Natural killer cell (primary cell): ENCODE results near the gene GPSM1. TPM values are rescaled to one million over a fixed set of nuclear protein-coding genes. Genes with fewer than 3 reads are reported as not detected.

Experiments used
- ATAC-seq, 3 donors: fragments of 150-1000 bp in 2 of 3; fragments of 200-7000 bp in 1 of 3; cut with Tn5 transposase; 1 replicate in 1 of 3; 2 replicates in 2 of 3; pipeline ENCODE4 v1.10.0; 2021; ENCODE audit warnings: mild to moderate bottlenecking in 2 of 3, moderate library complexity in 2 of 3
- DNase-seq, 2 donors: peaks; one replicate each; pipeline versions ENCODE4 v3.0.0 to v3.0.0-alpha.2; 2013 to 2021; ENCODE audit warnings: mixed read lengths in 1 of 2
- H3K27ac ChIP-seq: one replicate; pipeline ENCODE4 v1.5.1; 2013; ENCODE audit warnings: mild to moderate bottlenecking, low read length
- H3K27me3 ChIP-seq: one replicate; pipeline ENCODE4 v1.6.1; 2013; ENCODE audit warnings: low read length; ENCODE audit not compliant: control insufficient read depth, insufficient read depth
- H3K36me3 ChIP-seq: one replicate; pipeline ENCODE4 v1.6.1; 2013; ENCODE audit warnings: low read length; ENCODE audit not compliant: control insufficient read depth, insufficient read depth
- H3K4me1 ChIP-seq: one replicate; pipeline ENCODE4 v1.6.1; 2013; ENCODE audit warnings: low read length; ENCODE audit not compliant: control insufficient read depth, insufficient read depth
- H3K4me3 ChIP-seq: one replicate; pipeline ENCODE4 v1.5.1; 2013; ENCODE audit warnings: low read length
- H3K9me3 ChIP-seq: one replicate; pipeline ENCODE4 v1.6.1; 2013; ENCODE audit warnings: low read length; ENCODE audit not compliant: control insufficient read depth, insufficient read depth
- H3K27ac Mint-ChIP-seq, 2 donors: one replicate each; pipeline ENCODE4 v1.8.0; 2022; ENCODE audit warnings: mild to moderate bottlenecking in 2 of 2, mixed read lengths in 2 of 2, moderate library complexity in 1 of 2
- H3K27me3 Mint-ChIP-seq, 2 donors: one replicate each; pipeline ENCODE4 v1.8.0; 2022; ENCODE audit warnings: low read depth in 2 of 2, mixed read lengths in 2 of 2
- H3K36me3 Mint-ChIP-seq: one replicate; pipeline ENCODE4 v1.8.0; 2022; ENCODE audit warnings: mixed read lengths
- H3K4me1 Mint-ChIP-seq, 2 donors: one replicate each; pipeline ENCODE4 v1.8.0; 2022; ENCODE audit warnings: mixed read lengths in 2 of 2
- H3K4me3 Mint-ChIP-seq: one replicate; pipeline ENCODE4 v1.8.0; 2022; ENCODE audit warnings: mild to moderate bottlenecking, moderate library complexity, mixed read lengths
- H3K9me3 Mint-ChIP-seq, 2 donors: one replicate each; pipeline ENCODE4 v1.8.0; 2022; ENCODE audit warnings: mixed read lengths in 2 of 2
- CTCF ChIP-seq: fragments of 200-600 bp; IDR thresholded peaks from one replicate; pipeline ENCODE4 v1.8.0; 2022; ENCODE audit warnings: antibody characterized with exemption
- WGBS: methylation state at CpG from one replicate; pipeline ENCODE4 v1.1.7; 2013; ENCODE audit warnings: missing lambda C conversion rate; ENCODE audit not compliant: insufficient coverage; 5-methylcytosine and 5-hydroxymethylcytosine counted together
- intact Hi-C: fragments of 100-400 bp; cut with micrococcal nuclease; formaldehyde crosslinking; loops from one replicate; pipeline ENCODE4 v1.14.2; 2022
- total RNA-seq, 4 donors: library from RNA; stranded (reverse); fragments of 120-200 nt in 1 of 4; gene quantifications; one replicate each; pipeline versions ENCODE4 v1.2.3 to v1.2.4, GENCODE V29; 2013 to 2022

Gene GPSM1
- total RNA-seq, 3 donors from 2014 or later (not counting 1 experiment from before 2014, with no cell fraction given): 2.6 to 4.2 (median 3.4) TPM

- Histone ChIP-seq H3K4me3 (no peak overlapping the region), H3K36me3 (peaks cover 27% of the 10 kb centered on the region), H3K9me3 (no peaks in the 10 kb centered on the region), H3K27me3 (no peaks in the 10 kb centered on the region), H3K4me1 (peaks cover 11% of the 10 kb centered on the region), H3K27ac (no peak overlapping the region)
- Mint-ChIP-seq H3K27ac (no peak overlapping the region), H3K27me3 (no peaks in the 10 kb centered on the region), H3K4me1 (no peaks in the 10 kb centered on the region), H3K9me3 (no peaks in the 10 kb centered on the region), H3K36me3 (no peaks in the 10 kb centered on the region), H3K4me3 (no peak overlapping the region)
- DNase-seq (no peak), ATAC-seq (no peak)
- TF ChIP-seq CTCF: no peak
- intact Hi-C loops: no loop called here
- 93% methylated on average over 28 of the region's 28 CpGs for WGBS
Measured at GRCh38 chr9:136378170-136379002, 51.0 kb downstream of the GPSM1 start.

- Histone ChIP-seq H3K27me3 (no peaks in the 10 kb centered on the region), H3K27ac (no peak overlapping the region), H3K4me1 (peaks cover 6% of the 10 kb centered on the region), H3K9me3 (no peaks in the 10 kb centered on the region), H3K4me3 (no peak overlapping the region), H3K36me3 (peaks cover 27% of the 10 kb centered on the region)
- no peak for TF ChIP-seq CTCF
- no peaks in the 10 kb centered on the region for H3K27me3 Mint-ChIP-seq
- intact Hi-C loops: no loop called here
- ATAC-seq (no peak), DNase-seq (no peak)
- no peak overlapping the region for H3K27ac Mint-ChIP-seq
- no peak overlapping the region for H3K4me3 Mint-ChIP-seq
- 96% methylated on average over 18 of the region's 18 CpGs for WGBS
- H3K4me1 Mint-ChIP-seq: no peaks in the 10 kb centered on the region
- no peaks in the 10 kb centered on the region for H3K9me3 Mint-ChIP-seq
- peaks cover 2% of the 10 kb centered on the region for H3K36me3 Mint-ChIP-seq
Measured at GRCh38 chr9:136379003-136379287, 51.6 kb downstream of the GPSM1 start.

- Histone ChIP-seq H3K27me3 (no peaks in the 10 kb centered on the region), H3K27ac (no peak overlapping the region), H3K4me3 (no peak overlapping the region), H3K9me3 (no peaks in the 10 kb centered on the region), H3K36me3 (peaks cover 27% of the 10 kb centered on the region), H3K4me1 (peaks cover 6% of the 10 kb centered on the region)
- 95% methylated on average over 11 of the region's 11 CpGs for WGBS
- DNase-seq (no peak), ATAC-seq (no peak)
- Mint-ChIP-seq H3K27me3 (no peaks in the 10 kb centered on the region), H3K27ac (no peak overlapping the region), H3K4me3 (no peak overlapping the region), H3K36me3 (peaks cover 7% of the 10 kb centered on the region), H3K4me1 (peaks cover 0 to 3% of the 10 kb centered on the region in 2 donors), H3K9me3 (no peaks in the 10 kb centered on the region)
- intact Hi-C loops: no loop called here
- TF ChIP-seq CTCF: no peak
Measured at GRCh38 chr9:136379401-136379800, 52.1 kb downstream of the GPSM1 start.

- Mint-ChIP-seq H3K36me3 (peaks cover 11% of the 10 kb centered on the region), H3K9me3 (no peaks in the 10 kb centered on the region), H3K4me3 (no peak overlapping the region), H3K4me1 (peaks cover 4 to 8% of the 10 kb centered on the region in 2 donors), H3K27ac (no peak overlapping the region), H3K27me3 (no peaks in the 10 kb centered on the region)
- intact Hi-C loops: no loop called here
- peaks cover 27% of the 10 kb centered on the region for H3K36me3 ChIP-seq
- H3K27me3 ChIP-seq: no peaks in the 10 kb centered on the region
- ATAC-seq (no peak), DNase-seq (no peak)
- H3K4me1 ChIP-seq: peaks cover 6% of the 10 kb centered on the region
- H3K27ac ChIP-seq: no peak overlapping the region
- no peak for TF ChIP-seq CTCF
- no peak overlapping the region for H3K4me3 ChIP-seq
- 93% methylated on average over 11 of the region's 11 CpGs for WGBS
- no peaks in the 10 kb centered on the region for H3K9me3 ChIP-seq
Measured at GRCh38 chr9:136379891-136380290, 52.6 kb downstream of the GPSM1 start.
